Measurements from ENCODE around the gene SPSB4. TPM values are rescaled to one million over a fixed set of nuclear protein-coding genes. Genes with fewer than 3 reads are reported as not detected.

The SPSB4 gene
- total RNA-seq, 1 donor from 2014 or later: not detected

DNA sequence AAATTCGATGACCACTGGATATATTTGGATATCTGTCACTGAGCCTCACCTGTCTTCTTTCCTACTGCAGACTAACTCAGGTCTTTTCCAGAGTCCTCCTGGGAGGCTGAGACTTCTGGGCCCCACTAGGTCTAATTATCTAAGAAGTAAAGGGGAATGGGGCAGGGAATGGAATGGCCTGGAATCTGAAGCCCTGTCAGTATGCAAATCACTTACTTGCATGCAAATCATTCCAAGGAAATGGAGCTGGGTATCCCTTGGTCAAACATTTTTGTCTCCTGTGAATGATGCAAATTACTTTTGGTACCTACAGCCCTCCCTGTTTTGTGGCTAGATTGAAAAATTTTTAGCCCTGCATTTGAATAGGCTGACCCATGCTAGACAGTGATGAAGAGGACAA is 5.3 kb upstream of the SPSB4 start:
- Mint-ChIP-seq H3K4me3 (no peak overlapping the region), H3K36me3 (ENCODE audit: low read depth) (no peaks in the 10 kb centered on the region), H3K27ac (no peak overlapping the region), H3K9me3 (no peaks in the 10 kb centered on the region), H3K27me3 (peaks cover 40% of the 10 kb centered on the region), H3K4me1 (peaks cover 7% of the 10 kb centered on the region)
- POLR2A ChIA-PET: no interaction called here
- CTCF ChIA-PET: no interaction called here
- ATAC-seq (ENCODE audit: low read depth): no peak
- intact Hi-C loops (cut with micrococcal nuclease): no loop called here
- TF ChIP-seq CTCF (IDR thresholded peaks at IDR 0.05): no peak
- no peak for DNase-seq

- H3K27ac Mint-ChIP-seq: no peak overlapping the region
- peaks cover 9% of the 10 kb centered on the region for H3K4me1 Mint-ChIP-seq
- ChIA-PET POLR2A (no interaction called here), CTCF (no interaction called here)
- intact Hi-C loops (cut with micrococcal nuclease): no loop called here
- no peak for TF ChIP-seq CTCF (IDR thresholded peaks at IDR 0.05)
- H3K36me3 Mint-ChIP-seq (ENCODE audit: low read depth): no peaks in the 10 kb centered on the region
- DNase-seq (no peak), ATAC-seq (ENCODE audit: low read depth) (no peak)
- H3K9me3 Mint-ChIP-seq: no peaks in the 10 kb centered on the region
- H3K27me3 Mint-ChIP-seq: peaks cover 44% of the 10 kb centered on the region
- H3K4me3 Mint-ChIP-seq: no peak overlapping the region
Observed at GRCh38 chr3:141047168-141047567, 4.0 kb upstream of the SPSB4 start.

DNA sequence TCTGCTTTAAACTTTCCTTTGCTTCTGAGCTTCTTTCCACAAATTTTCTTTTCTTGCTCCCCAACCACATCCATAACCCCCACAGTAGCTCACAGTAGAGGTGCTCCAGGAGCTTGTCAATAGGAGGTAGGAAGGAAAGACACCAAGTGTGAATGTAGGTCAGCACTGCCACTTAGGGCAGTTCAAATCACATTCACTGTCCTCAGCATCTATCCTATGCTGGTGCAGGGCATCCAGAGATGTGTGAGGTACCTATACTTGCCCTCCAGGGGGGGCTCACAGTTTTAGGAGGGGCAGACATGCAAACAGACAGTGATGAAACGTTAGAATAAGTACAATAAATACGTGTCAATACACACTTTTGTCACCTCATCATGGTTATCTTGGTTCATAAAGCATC is 1.5 kb upstream of the SPSB4 start:
- POLR2A ChIA-PET: no interaction called here
- intact Hi-C loops (cut with micrococcal nuclease): no loop called here
- no peak overlapping the region for H3K4me3 Mint-ChIP-seq
- CTCF ChIA-PET: no interaction called here
- no peak for DNase-seq
- no peaks in the 10 kb centered on the region for H3K36me3 Mint-ChIP-seq (ENCODE audit: low read depth)
- ATAC-seq (ENCODE audit: low read depth): no peak
- H3K4me1 Mint-ChIP-seq: peaks cover 12% of the 10 kb centered on the region
- H3K9me3 Mint-ChIP-seq: no peaks in the 10 kb centered on the region
- H3K27ac Mint-ChIP-seq: no peak overlapping the region
- H3K27me3 Mint-ChIP-seq: peaks cover 54% of the 10 kb centered on the region
- TF ChIP-seq CTCF (IDR thresholded peaks at IDR 0.05): no peak

DNA sequence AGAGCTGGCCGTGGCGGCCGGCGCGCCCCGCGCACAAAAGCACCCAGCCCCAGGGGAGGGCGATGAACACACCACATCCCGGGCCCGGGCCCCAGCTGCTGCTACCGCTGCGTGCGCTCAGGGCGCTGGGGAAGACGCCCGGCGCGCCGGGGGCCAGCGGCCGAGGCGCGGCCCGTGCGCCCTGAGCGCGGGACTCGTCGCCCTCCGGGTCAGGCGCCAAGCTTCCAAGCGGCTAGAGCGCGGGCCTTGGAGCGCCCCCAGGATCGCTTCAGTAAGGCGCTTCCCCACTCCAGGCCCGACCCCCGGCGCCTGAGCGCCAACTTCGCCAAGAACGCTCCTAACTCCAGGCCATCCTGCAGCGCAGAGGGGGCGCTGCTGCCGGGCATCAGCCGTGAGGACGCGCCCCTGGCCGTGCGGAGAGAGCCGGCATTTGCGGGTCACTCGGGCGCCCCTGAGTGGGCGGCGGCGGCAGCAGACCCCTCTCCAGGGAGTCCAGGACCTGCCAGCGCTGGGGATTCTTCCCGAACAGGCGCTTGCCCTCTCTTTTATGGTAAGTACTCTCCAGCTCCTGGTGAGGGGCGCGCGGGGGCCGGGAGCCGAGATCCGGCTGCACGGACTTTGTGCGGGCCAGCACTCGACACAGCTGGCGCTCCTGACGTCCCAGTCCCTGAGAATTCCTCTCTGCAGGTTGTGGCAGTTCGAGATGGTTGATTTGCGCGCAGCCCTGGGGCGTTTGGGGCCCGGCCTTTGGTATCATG is 475 bp downstream of the SPSB4 start:
- TF ChIP-seq CTCF (IDR thresholded peaks at IDR 0.05): no peak
- Mint-ChIP-seq H3K27ac (no peak overlapping the region), H3K4me3 (no peak overlapping the region), H3K36me3 (ENCODE audit: low read depth) (no peaks in the 10 kb centered on the region), H3K4me1 (peaks cover 12% of the 10 kb centered on the region), H3K27me3 (peaks cover 55% of the 10 kb centered on the region), H3K9me3 (no peaks in the 10 kb centered on the region)
- DNase-seq (no peak), ATAC-seq (ENCODE audit: low read depth) (no peak)
- ChIA-PET POLR2A (no interaction called here), CTCF (no interaction called here)
- intact Hi-C loops (cut with micrococcal nuclease): no loop called here

DNA sequence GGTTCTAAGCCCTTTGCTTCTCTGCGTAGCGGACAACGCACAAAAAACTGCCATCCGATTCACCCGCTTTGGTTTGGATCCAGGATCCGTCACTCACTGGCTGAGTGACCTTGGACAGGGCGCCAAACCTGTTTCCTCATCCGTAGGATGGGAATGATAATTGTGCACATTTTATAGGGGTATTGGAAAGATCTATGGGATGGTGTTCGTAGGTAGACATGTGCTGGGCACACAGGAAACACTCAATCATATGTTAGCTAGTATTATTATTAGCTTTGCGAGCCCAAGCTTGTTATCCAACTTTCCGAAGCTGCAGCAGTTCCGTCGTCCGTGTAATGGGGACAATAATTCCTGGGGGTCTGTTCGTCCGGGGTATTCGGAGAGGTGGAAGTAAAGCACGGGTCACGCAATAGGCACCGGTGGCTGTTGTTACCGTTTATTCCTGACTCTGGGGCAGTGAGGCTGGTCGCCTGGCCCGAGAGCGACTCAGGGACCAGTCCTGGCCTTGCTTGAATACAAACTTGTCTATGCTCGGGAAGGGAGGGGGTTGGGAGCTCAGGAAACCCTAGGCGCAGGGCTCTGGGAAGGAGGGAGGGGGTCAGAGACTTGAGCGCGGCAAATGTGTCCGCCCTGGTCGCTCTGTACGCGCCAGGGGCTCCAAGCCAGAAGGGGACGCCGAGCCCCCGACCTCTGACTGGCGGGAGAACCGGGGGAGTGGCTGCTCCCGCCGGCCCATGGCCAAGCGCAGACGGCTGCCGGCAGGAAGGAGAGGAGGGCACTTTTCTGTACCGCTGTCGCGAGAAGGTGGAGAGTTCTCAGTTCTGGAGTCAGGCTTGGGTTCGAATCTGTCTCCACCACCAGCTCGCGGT is 1.3 kb downstream of the SPSB4 start:
- peaks cover 48% of the 10 kb centered on the region for H3K27me3 Mint-ChIP-seq
- TF ChIP-seq CTCF (IDR thresholded peaks at IDR 0.05): no peak
- H3K9me3 Mint-ChIP-seq: no peaks in the 10 kb centered on the region
- H3K27ac Mint-ChIP-seq: no peak overlapping the region
- ChIA-PET POLR2A (no interaction called here), CTCF (no interaction called here)
- intact Hi-C loops (cut with micrococcal nuclease): no loop called here
- ATAC-seq (ENCODE audit: low read depth) (no peak), DNase-seq (no peak)
- peaks cover 12% of the 10 kb centered on the region for H3K4me1 Mint-ChIP-seq
- no peaks in the 10 kb centered on the region for H3K36me3 Mint-ChIP-seq (ENCODE audit: low read depth)
- no peak overlapping the region for H3K4me3 Mint-ChIP-seq

Data from activated B cell treated with CpG ODN at 0.5 μM for 24 hours (primary cell).